HFF-Myc (cell line): Measurements from ENCODE around the gene FETUB.

Experiments
- DNase-seq: peaks from one replicate; pipeline ENCODE4 v3.0.0-alpha.2; 2011; ENCODE audit warnings: low read depth; ENCODE audit errors: extremely low read depth
- H3K4me3 ChIP-seq: replicated peaks from 2 replicates; pipeline ENCODE4 v1.5.1; 2011; ENCODE audit warnings: low read depth, mild to moderate bottlenecking, control low read depth, low read length
- TF ChIP-seq, protein P1 (sequence below): IDR thresholded peaks from 2 replicates; pipeline ENCODE4 v1.5.1; 2012; ENCODE audit warnings: mild to moderate bottlenecking, low read depth, low read length, control low read depth; ENCODE audit errors: missing control alignments

Gene FETUB, protein sequence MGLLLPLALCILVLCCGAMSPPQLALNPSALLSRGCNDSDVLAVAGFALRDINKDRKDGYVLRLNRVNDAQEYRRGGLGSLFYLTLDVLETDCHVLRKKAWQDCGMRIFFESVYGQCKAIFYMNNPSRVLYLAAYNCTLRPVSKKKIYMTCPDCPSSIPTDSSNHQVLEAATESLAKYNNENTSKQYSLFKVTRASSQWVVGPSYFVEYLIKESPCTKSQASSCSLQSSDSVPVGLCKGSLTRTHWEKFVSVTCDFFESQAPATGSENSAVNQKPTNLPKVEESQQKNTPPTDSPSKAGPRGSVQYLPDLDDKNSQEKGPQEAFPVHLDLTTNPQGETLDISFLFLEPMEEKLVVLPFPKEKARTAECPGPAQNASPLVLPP

DNA sequence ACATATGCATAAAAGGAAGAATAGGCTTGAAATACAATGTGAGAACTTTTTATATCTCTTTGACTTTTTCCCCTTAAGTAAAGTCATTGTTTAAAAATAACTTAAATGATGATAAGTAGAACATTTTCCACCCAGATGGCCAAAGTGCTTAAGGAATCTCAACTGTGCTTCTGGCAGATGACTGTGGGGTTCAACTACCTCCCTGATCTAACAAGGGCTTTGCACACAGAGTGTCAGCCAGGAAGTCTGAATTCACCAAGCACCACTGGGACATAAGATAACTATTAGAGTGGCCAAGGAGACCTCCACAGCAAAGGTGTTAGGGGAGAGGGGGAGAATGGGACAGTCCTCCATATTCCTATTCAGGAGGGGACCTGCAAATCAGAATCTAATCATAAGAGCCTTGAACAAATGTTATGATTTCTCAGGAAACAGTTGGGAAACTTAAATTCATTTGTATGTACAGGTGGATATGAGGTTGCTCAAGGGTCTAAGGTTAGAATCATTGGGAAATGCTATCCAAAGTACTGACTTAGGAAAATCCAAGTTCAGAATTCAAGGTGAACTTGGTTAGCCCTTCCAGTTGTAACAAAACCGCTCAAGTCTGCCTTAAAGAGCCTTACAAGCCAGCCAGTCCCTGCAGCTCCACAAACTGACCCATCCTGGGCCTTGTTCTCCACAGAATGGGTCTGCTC lies at the start of gene FETUB:
Gene FETUB (plus strand): TSS at position 622 of the 695 bp plus-strand sequence. CDS start 62 bp downstream, at position 684.
- H3K4me3 ChIP-seq, result no peak within 1 kb of the TSS

DNA sequence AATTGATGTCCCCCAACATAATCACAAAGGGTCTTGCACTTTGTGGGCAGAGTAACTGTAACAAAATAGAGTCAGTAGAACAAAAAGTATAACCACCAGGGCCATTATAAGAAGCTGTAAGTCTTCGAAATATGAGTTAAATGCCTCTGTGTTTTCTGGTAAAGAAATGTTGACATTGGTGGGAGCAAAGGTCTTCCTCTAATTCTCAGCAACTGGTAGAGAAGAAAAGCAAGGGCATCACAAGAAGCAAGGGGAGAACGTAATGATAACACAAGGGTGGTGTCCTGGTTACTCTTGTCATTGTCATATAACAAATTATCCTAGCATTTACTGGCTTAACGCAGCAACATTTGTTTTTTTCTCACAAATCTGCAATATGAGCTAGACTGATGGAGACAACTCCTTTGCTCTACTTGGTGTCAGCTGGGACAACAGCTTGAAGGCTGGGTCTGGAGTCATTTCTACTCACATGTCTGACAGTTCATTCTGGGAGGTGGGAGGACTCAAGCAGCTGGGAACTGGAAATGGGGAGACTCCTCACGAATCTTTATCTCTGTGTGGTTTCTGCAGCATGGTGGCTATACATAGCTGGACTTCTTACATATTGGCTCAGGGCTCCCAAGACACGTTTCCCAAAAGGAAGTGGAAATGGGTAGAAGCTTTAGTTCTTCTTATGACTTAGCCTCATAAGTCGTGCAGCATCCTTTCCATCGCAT lies 49.5 kb upstream of the FETUB start:
- H3K4me3 ChIP-seq, result no peak overlapping the region
- TF ChIP-seq, protein P1, sequence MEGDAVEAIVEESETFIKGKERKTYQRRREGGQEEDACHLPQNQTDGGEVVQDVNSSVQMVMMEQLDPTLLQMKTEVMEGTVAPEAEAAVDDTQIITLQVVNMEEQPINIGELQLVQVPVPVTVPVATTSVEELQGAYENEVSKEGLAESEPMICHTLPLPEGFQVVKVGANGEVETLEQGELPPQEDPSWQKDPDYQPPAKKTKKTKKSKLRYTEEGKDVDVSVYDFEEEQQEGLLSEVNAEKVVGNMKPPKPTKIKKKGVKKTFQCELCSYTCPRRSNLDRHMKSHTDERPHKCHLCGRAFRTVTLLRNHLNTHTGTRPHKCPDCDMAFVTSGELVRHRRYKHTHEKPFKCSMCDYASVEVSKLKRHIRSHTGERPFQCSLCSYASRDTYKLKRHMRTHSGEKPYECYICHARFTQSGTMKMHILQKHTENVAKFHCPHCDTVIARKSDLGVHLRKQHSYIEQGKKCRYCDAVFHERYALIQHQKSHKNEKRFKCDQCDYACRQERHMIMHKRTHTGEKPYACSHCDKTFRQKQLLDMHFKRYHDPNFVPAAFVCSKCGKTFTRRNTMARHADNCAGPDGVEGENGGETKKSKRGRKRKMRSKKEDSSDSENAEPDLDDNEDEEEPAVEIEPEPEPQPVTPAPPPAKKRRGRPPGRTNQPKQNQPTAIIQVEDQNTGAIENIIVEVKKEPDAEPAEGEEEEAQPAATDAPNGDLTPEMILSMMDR, result no peak
- no peak for DNase-seq

More for the DNA sequence above, at the start of gene FETUB:
- TF ChIP-seq, protein P1, result no peak
- no peak for DNase-seq

DNA sequence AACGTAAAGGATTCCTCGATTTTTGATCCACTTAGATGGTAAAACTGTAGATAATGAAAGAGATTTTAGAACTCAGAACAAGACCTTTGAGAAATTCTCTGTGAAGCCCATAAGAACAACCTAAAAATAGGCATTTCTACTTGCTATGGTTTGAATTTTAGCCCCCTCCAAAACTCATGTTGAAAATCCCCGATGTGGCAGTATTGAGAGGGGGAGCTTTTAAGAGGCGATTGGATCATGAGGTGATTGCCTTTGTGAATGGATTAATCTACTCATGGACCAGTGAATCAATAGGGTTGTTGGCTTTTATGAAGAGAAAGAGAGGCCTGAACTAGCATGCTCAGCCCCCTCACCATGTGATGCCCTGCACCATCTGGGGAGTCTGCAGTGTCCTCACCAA lies 47.5 kb upstream of the FETUB start:
- TF ChIP-seq, protein P1, result no peak
- DNase-seq, result no peak
- no peak overlapping the region for H3K4me3 ChIP-seq

DNA sequence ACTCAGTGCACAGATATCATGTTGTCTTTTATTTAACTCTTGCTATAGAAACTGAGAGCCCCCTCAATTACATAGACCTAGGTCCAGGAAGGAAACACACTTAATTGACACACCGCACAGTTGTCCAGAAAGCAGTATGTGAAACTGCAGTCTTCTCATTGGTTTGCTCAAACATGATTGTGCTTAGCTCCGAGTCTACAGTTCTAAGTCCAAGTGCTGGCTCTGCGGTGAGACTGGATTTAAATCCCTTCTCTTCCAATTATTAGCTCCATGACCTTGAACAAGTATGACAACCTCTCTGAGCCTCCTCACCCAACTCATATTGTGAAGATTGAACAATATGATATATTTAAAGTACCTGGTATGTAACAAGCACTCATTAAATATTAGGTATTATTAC lies 46.3 kb upstream of the FETUB start:
- TF ChIP-seq, protein P1, result no peak
- H3K4me3 ChIP-seq, result no peak overlapping the region
- DNase-seq, result no peak

DNA sequence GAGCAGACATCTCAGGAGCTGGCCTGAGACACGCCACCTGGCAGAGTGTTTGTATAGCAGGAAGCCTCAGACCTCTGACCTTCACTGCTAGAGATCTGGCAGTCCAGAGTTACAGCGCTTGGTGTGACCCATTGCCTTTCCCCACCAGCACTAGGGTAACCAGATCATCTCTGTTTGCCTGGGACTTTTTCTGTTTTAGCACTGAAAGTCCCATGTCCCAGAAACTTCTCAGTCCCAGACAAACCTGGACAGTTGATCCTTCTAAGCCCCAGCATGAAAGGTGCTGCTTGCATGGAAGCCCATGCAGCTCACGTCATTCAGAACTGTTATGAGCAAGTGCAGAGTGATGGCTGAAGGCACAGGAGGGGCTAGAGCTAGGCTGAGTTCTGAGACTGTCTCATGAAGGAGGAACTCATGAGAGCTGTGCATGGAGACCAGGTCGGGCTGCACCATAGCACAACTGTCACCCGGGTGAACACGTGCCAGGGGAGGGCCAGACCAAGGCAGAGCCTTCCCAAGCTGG lies 45.5 kb upstream of the FETUB start:
- no peak overlapping the region for H3K4me3 ChIP-seq
- no peak for DNase-seq
- TF ChIP-seq, protein P1, result no peak

DNA sequence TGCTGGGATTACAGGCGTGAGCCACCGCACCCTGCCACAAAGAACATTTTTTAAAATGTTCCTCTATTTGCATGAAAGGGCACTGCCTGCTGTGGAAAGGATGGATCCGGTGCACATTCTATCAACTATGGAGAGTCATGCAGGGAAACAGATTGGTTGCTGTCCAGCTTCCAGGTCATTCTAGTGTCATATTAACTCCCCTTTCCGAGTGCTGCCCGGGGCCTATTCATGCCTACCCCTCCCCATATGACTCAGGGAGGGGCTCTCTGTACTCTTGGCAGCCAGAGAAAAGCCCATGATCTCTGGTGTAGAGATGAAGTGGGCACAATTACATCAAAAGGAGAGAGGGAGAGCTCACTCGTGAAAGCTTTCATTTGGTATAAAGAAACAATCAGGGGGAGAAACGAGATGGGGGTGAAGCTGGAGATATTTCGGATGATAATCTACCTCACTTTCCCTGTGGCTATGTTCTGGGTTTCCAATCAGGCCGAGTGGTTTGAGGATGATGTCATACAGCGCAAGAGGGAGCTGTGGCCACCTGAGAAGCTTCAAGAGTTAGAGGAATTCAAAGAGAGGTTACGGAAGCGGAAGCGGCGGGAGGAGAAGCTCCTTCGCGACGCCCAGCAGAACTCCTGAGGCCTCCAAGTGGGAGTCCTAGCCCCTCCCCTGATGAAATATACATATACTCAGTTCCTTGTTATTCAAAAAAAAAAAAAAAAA lies 43.5 kb upstream of the FETUB start:
- H3K4me3 ChIP-seq, result no peak overlapping the region
- TF ChIP-seq, protein P1, result no peak
- no peak for DNase-seq
